Stomach (tissue), 4 donors: ENCODE measurements around the gene IMPDH2.

Experiments
- CTCF ChIP-seq, 7 experiments: fragments of 450-650 bp in 4 of 7; fragments of 200-600 bp in 3 of 7; sonication (generic) in 3 of 7; IDR thresholded peaks; one replicate each; pipeline ENCODE4 v1.5.1; 2016 to 2019; ENCODE audit warnings: antibody characterized with exemption in 7 of 7, control low read depth in 2 of 7, mild to moderate bottlenecking in 1 of 7
- EP300 ChIP-seq: sonication (generic); formaldehyde crosslinking; IDR thresholded peaks from one replicate; pipeline ENCODE4 v1.6.1; 2017; ENCODE audit warnings: antibody characterized with exemption
- POLR2A ChIP-seq, 4 donors: fragments of 450-650 bp; IDR thresholded peaks; one replicate each; pipeline ENCODE4 v1.6.1; 2016; ENCODE audit warnings: antibody characterized with exemption in 4 of 4, control low read depth in 2 of 4, mild to moderate bottlenecking in 1 of 4, moderate library complexity in 1 of 4
- POLR2AphosphoS5 ChIP-seq, 3 donors: sonication (generic); formaldehyde crosslinking; IDR thresholded peaks; one replicate each; pipeline ENCODE4 v1.6.1; 2016; ENCODE audit warnings: antibody characterized with exemption in 3 of 3

- TF ChIP-seq CTCF (IDR thresholded peaks at IDR 0.05) (no peak), EP300 (no peak), POLR2AphosphoS5 (IDR thresholded peaks at IDR 0.05) (no peak), POLR2A (IDR thresholded peaks at IDR 0.05) (no peak)
These were observed 8.6 kb downstream of the IMPDH2 start for GRCh38 chr3:49020330-49021212.
